Testis (tissue), 2 donors: ENCODE data around the gene VPS35L.

Source experiments
- CTCF ChIP-seq, 3 experiments: fragments of 450-650 bp in 2 of 3; fragments of 200-600 bp in 1 of 3; sonication (generic) in 1 of 3; IDR thresholded peaks; one replicate each; pipeline ENCODE4 v1.5.1; 2016 to 2019; ENCODE audit warnings: antibody characterized with exemption in 3 of 3, mild to moderate bottlenecking in 2 of 3, moderate library complexity in 1 of 3
- POLR2A ChIP-seq: fragments of 450-650 bp; IDR thresholded peaks from one replicate; pipeline ENCODE4 v1.6.1; 2017; ENCODE audit warnings: antibody characterized with exemption, mild to moderate bottlenecking, moderate library complexity

- TF ChIP-seq CTCF (IDR thresholded peaks at IDR 0.05) (no peak), POLR2A (no peak)
Observed at GRCh38 chr16:19506965-19507364, 48.5 kb upstream of the VPS35L start.
